ENCODE measurements around the gene FBXO9. TPM values are rescaled to one million over a fixed set of nuclear protein-coding genes. Genes with fewer than 3 reads are reported as not detected.

FBXO9 gene
- polyA plus RNA-seq, 1 of the 3 experiments (the other 2 are of a cell fraction), result 61.9 TPM

DNA sequence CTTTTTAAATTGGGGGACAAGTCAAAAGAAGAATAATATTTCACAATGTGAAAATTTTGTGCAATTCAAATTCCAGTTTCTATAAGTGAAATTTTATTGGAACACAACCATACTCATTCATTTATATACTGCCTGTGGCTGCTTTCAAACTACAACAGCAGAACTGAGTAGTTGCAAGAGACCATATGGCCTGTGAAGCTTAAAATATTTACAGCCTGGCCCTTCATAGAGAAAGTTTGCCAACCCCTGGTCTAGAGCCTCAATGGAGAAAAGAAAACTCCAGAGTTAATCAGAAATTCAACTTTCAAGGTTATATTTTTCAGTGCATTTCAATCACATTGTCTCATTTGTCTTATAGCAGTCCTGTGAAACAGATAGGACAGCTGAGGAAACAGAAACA, 26.6 kb upstream of the FBXO9 start:
- Histone ChIP-seq H3K9me3 (no peaks in the 10 kb centered on the region), H3K36me3 (replicated peaks in 1 of 2; ENCODE audit: control insufficient read depth in 1 of 2, insufficient read depth in 2 of 2, low read length in 1 of 2) (peaks cover 34 to 42% of the 10 kb centered on the region in 2 experiments), H3K4me2 (no peak overlapping the region), H3K4me1 (ENCODE audit: control insufficient read depth in 1 of 2, insufficient read depth in 2 of 2, low read depth in 1 of 2, low read length in 1 of 2) (peaks cover 3 to 26% of the 10 kb centered on the region in 2 experiments), H4K20me1 (ENCODE audit: insufficient read depth) (no peaks in the 10 kb centered on the region), H3F3A (replicated peaks; ENCODE audit: insufficient read depth) (peaks cover 21% of the 10 kb centered on the region), H3K4me3 (ENCODE audit: low read depth in 2 of 2, low read length in 1 of 2) (no peak overlapping the region), H2AFZ (ENCODE audit: low read depth) (no peak overlapping the region), H3K9ac (no peak overlapping the region), H3K79me2 (ENCODE audit: insufficient read depth) (peaks cover 15% of the 10 kb centered on the region; the same call in 1 of the 2 replicates), H3K27ac (ENCODE audit: low read depth in 2 of 2, low read length in 1 of 2) (no peak overlapping the region), H3K27me3 (ENCODE audit: insufficient read depth) (no peaks in the 10 kb centered on the region), H3K9me2 (no peaks in the 10 kb centered on the region)
- CTCF ChIA-PET, result no interaction called here
- POLR2A ChIA-PET, result no interaction called here
- TF ChIP-seq SMC3 (IDR thresholded peaks at IDR 0.05; ENCODE audit: low read depth, low read length) (no peak), EZH2phosphoT487 (IDR thresholded peaks at IDR 0.05; ENCODE audit: borderline replicate concordance, low read depth) (no peak), FOXJ3 (CRISPR knock-in tag; IDR thresholded peaks at IDR 0.05) (no peak), RCOR1 (IDR thresholded peaks at IDR 0.05; ENCODE audit: low read length) (no peak), NRF1 (IDR thresholded peaks at IDR 0.05; ENCODE audit: low read depth, low read length) (no peak), RXRA (IDR thresholded peaks at IDR 0.05; ENCODE audit: borderline replicate concordance, low read depth) (no peak), TAF1 (IDR thresholded peaks at IDR 0.05; ENCODE audit: borderline replicate concordance, low read depth, low read length) (no peak), POLR2AphosphoS5 (IDR thresholded peaks at IDR 0.05; ENCODE audit: low read depth, low read length) (no peak), FOSL2 (IDR thresholded peaks at IDR 0.05; ENCODE audit: borderline replicate concordance, low read depth) (no peak), ZBTB33 (IDR thresholded peaks at IDR 0.05; ENCODE audit: borderline replicate concordance, low read depth) (no peak), FOXM1 (IDR thresholded peaks at IDR 0.05; ENCODE audit: low read depth) (no peak), EP300 (IDR thresholded peaks at IDR 0.05; ENCODE audit: borderline replicate concordance in 1 of 2, low read depth in 1 of 2, low read length in 1 of 2) (no peak), NFIC (IDR thresholded peaks at IDR 0.05; ENCODE audit: borderline replicate concordance) (no peak)
- TF ChIP-seq, protein P1, sequence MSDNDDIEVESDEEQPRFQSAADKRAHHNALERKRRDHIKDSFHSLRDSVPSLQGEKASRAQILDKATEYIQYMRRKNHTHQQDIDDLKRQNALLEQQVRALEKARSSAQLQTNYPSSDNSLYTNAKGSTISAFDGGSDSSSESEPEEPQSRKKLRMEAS (IDR thresholded peaks at IDR 0.05; ENCODE audit: low read depth), result no peak
- TF ChIP-seq, protein P2, sequence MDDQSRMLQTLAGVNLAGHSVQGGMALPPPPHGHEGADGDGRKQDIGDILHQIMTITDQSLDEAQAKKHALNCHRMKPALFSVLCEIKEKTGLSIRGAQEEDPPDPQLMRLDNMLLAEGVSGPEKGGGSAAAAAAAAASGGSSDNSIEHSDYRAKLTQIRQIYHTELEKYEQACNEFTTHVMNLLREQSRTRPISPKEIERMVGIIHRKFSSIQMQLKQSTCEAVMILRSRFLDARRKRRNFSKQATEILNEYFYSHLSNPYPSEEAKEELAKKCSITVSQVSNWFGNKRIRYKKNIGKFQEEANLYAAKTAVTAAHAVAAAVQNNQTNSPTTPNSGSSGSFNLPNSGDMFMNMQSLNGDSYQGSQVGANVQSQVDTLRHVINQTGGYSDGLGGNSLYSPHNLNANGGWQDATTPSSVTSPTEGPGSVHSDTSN (IDR thresholded peaks at IDR 0.05), result no peak
- TF ChIP-seq, protein P3, sequence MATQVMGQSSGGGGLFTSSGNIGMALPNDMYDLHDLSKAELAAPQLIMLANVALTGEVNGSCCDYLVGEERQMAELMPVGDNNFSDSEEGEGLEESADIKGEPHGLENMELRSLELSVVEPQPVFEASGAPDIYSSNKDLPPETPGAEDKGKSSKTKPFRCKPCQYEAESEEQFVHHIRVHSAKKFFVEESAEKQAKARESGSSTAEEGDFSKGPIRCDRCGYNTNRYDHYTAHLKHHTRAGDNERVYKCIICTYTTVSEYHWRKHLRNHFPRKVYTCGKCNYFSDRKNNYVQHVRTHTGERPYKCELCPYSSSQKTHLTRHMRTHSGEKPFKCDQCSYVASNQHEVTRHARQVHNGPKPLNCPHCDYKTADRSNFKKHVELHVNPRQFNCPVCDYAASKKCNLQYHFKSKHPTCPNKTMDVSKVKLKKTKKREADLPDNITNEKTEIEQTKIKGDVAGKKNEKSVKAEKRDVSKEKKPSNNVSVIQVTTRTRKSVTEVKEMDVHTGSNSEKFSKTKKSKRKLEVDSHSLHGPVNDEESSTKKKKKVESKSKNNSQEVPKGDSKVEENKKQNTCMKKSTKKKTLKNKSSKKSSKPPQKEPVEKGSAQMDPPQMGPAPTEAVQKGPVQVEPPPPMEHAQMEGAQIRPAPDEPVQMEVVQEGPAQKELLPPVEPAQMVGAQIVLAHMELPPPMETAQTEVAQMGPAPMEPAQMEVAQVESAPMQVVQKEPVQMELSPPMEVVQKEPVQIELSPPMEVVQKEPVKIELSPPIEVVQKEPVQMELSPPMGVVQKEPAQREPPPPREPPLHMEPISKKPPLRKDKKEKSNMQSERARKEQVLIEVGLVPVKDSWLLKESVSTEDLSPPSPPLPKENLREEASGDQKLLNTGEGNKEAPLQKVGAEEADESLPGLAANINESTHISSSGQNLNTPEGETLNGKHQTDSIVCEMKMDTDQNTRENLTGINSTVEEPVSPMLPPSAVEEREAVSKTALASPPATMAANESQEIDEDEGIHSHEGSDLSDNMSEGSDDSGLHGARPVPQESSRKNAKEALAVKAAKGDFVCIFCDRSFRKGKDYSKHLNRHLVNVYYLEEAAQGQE (IDR thresholded peaks at IDR 0.05; ENCODE audit: low read depth, low read length), result no peak
- TF ChIP-seq, protein P4, sequence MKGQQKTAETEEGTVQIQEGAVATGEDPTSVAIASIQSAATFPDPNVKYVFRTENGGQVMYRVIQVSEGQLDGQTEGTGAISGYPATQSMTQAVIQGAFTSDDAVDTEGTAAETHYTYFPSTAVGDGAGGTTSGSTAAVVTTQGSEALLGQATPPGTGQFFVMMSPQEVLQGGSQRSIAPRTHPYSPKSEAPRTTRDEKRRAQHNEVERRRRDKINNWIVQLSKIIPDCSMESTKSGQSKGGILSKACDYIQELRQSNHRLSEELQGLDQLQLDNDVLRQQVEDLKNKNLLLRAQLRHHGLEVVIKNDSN (IDR thresholded peaks at IDR 0.05; ENCODE audit: borderline replicate concordance, low read depth), result no peak
- no peak for DNase-seq

Data from SK-N-SH (cell line).